GM06990 (cell line): ENCODE data around the gene MSANTD2.

Source experiments
- DNase-seq: peaks from one replicate; pipeline ENCODE4 v3.0.0-alpha.2; 2011; ENCODE audit not compliant: insufficient read length; ENCODE audit errors: extremely low read depth
- H3K27me3 ChIP-seq: replicated peaks from 2 replicates; pipeline ENCODE4 v1.6.0; 2011; ENCODE audit warnings: low read length; ENCODE audit not compliant: control insufficient read depth, insufficient read depth
- H3K36me3 ChIP-seq: 2 replicates; pipeline ENCODE4 v1.5.1; 2011; ENCODE audit warnings: low read length; ENCODE audit not compliant: control insufficient read depth, insufficient read depth
- H3K4me3 ChIP-seq: replicated peaks from 2 replicates; pipeline ENCODE4 v1.5.1; 2011; ENCODE audit warnings: low read depth, mild to moderate bottlenecking, control low read depth, low read length
- CTCF ChIP-seq: IDR thresholded peaks from 2 replicates; pipeline ENCODE4 v1.5.1; 2011; ENCODE audit warnings: low read length, control low read depth, mild to moderate bottlenecking, inconsistent platforms; ENCODE audit not compliant: insufficient read depth, poor library complexity, severe bottlenecking

The MSANTD2 gene

GRCh38 chr11:124768914-124769313 lies 31.3 kb downstream of the MSANTD2 start:
- no peak for DNase-seq
- Histone ChIP-seq H3K36me3 (peaks cover 1% of the 10 kb centered on the region; the same call in 1 of the 2 replicates), H3K27me3 (no peaks in the 10 kb centered on the region), H3K4me3 (no peak overlapping the region)
- no peak for TF ChIP-seq CTCF

DNA sequence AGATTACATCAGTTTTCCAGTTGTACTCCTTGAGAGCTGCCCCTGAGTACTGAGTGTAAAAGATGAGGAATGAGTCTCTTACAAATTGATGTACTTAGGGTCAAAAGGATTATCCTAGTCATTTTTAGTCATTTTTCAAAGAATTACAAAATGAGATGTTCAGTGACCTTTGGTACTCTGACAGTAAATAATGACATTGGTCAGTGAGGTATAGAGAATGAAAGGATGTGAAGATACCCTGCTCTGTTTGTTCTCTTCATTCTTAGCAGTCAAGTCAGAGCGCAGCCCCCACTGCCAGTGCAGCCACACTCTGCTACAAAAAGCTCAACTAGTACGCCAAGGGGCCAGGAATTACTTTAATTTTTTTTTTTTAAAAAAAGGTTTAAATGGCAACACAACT lies 34.0 kb downstream of the MSANTD2 start:
- Histone ChIP-seq H3K27me3 (no peaks in the 10 kb centered on the region), H3K36me3 (peaks cover 1% of the 10 kb centered on the region; the same call in 1 of the 2 replicates), H3K4me3 (no peak overlapping the region)
- no peak for TF ChIP-seq CTCF
- DNase-seq = no peak

- no peaks in the 10 kb centered on the region for H3K27me3 ChIP-seq
- peak; percentile 76 for DNase-seq
- H3K36me3 ChIP-seq = peaks cover 1% of the 10 kb centered on the region; the same call in 1 of the 2 replicates
- peak overlapping the region; percentile 78 for H3K4me3 ChIP-seq
- TF ChIP-seq CTCF = peak; percentile 78
Observed at GRCh38 chr11:124763156-124763947, 36.9 kb downstream of the MSANTD2 start.

GRCh38 chr11:124762624-124763155 lies 37.5 kb downstream of the MSANTD2 start:
- no peak for DNase-seq
- no peaks in the 10 kb centered on the region for H3K27me3 ChIP-seq
- H3K36me3 ChIP-seq = peaks cover 1% of the 10 kb centered on the region; the same call in 1 of the 2 replicates
- peak overlapping the region; percentile 78 for H3K4me3 ChIP-seq
- peak; percentile 1 for TF ChIP-seq CTCF

GRCh38 chr11:124762105-124762623 lies 38.0 kb downstream of the MSANTD2 start, which contains the start of gene ESAM:
Gene ESAM, minus strand, starts transcription at chr11:124762290. Its CDS starts 136 bp downstream, at chr11:124762154.
- Histone ChIP-seq H3K4me3 (peak within 1 kb of the TSS; percentile 78), H3K27me3 (no peaks in the 10 kb centered on the region), H3K36me3 (peaks cover 1% of the 10 kb centered on the region; the same call in 1 of the 2 replicates)
- DNase-seq = peak; percentile 82
- no peak for TF ChIP-seq CTCF
